HepG2 (cell line): ENCODE data around the gene SASH1. TPM values are rescaled to one million over a fixed set of nuclear protein-coding genes. Genes with fewer than 3 reads are reported as not detected.

Source experiments
- ATAC-seq: fragments of 200-7000 bp; cut with Tn5 transposase; 3 replicates; pipeline ENCODE4 v1.9.1; 2020; ENCODE audit warnings: mild to moderate bottlenecking, moderate library complexity
- BruUV-seq: library from RNA; stranded (reverse); fragments of 400-500 nt; replicated peaks from 2 replicates; lab custom pipeline; 2021; lab: Mats Ljungman, UMichigan
- CTCF ChIA-PET: fragments of 300-600 bp; formaldehyde crosslinking; extraction: SDS; loops from one replicate; lab custom pipeline; 2021; ENCODE audit warnings: low total read pairs, inconsistent platforms, low intra/inter-chr PET ratio; lab: Yijun Ruan, JAX
- POLR2A ChIA-PET: fragments of 350-600 bp; sonication (Branson Sonifier 250); formaldehyde crosslinking; loops from one replicate; lab custom pipeline; 2020; ENCODE audit warnings: antibody characterized with exemption, inconsistent platforms; lab: Yijun Ruan, JAX
- DNase-seq: peaks from one replicate; pipeline ENCODE4 v3.0.0-alpha.2; 2015; ENCODE audit warnings: low spot score
- FAIRE-seq: peaks from 3 replicates; lab custom pipeline; 2011; peaks lifted over from hg19 to GRCh38; lab: Jason Lieb, UNC
- H2AFZ ChIP-seq: one replicate; pipeline ENCODE4 v1.6.1; 2011; ENCODE audit warnings: low read length, inconsistent platforms
- H3K27ac ChIP-seq: fragments of 300-600 bp; 3 replicates; pipeline ENCODE4 v1.8.0; 2011; ENCODE audit warnings: mixed run types, mild to moderate bottlenecking, mixed read lengths, low read length, inconsistent platforms; ENCODE audit not compliant: insufficient read depth; ENCODE audit errors: extremely low read length
- H3K27me3 ChIP-seq, 2 experiments: fragments of 200-600 bp in 1 of 2; 2 replicates in 1 of 2; 3 replicates in 1 of 2; pipeline versions ENCODE4 v1.6.0 to v1.8.0; 2011; ENCODE audit warnings: low read length in 2 of 2, mild to moderate bottlenecking in 2 of 2, moderate library complexity in 2 of 2, inconsistent platforms in 1 of 2; ENCODE audit not compliant: insufficient read depth in 2 of 2, control insufficient read depth in 1 of 2
- H3K36me3 ChIP-seq, 2 experiments: fragments of 200-600 bp in 1 of 2; replicated peaks in 1 of 2; 2 replicates in 1 of 2; 3 replicates in 1 of 2; pipeline versions ENCODE4 v1.5.1 to v1.8.0; 2011; ENCODE audit warnings: low read length in 2 of 2, inconsistent platforms in 1 of 2; ENCODE audit not compliant: insufficient read depth in 2 of 2, control insufficient read depth in 1 of 2
- H3K4me1 ChIP-seq: 2 replicates; pipeline ENCODE4 v1.5.1; 2012; ENCODE audit warnings: low read length, inconsistent platforms; ENCODE audit not compliant: insufficient read depth
- H3K4me2 ChIP-seq: 2 replicates; pipeline ENCODE4 v1.6.0; 2011; ENCODE audit warnings: low read depth, low read length, inconsistent platforms
- H3K4me3 ChIP-seq, 3 experiments: fragments of 200-600 bp in 1 of 3; sonication (generic), shearing (Covaris generic) in 1 of 3; replicated peaks in 1 of 3; 2 replicates each; pipeline ENCODE4 v1.5.1; 2011 to 2016; ENCODE audit warnings: low read length in 3 of 3, inconsistent platforms in 2 of 3, low read depth in 2 of 3, mild to moderate bottlenecking in 2 of 3, control low read depth in 1 of 3, mixed read lengths in 1 of 3; ENCODE audit not compliant: insufficient read depth in 1 of 3
- H3K79me2 ChIP-seq: one replicate; pipeline ENCODE4 v1.6.1; 2011; ENCODE audit warnings: low read length, inconsistent platforms; ENCODE audit not compliant: insufficient read depth
- H3K9ac ChIP-seq: 2 replicates; pipeline ENCODE4 v1.6.0; 2011; ENCODE audit warnings: mild to moderate bottlenecking, low read depth, low read length, inconsistent platforms; ENCODE audit not compliant: insufficient read depth
- H3K9me3 ChIP-seq: 2 replicates; pipeline ENCODE4 v1.5.1; 2012; ENCODE audit warnings: mild to moderate bottlenecking, low read length
- H4K20me1 ChIP-seq: 2 replicates; pipeline ENCODE4 v1.6.0; 2011; ENCODE audit warnings: inconsistent platforms, mild to moderate bottlenecking, low read length, moderate library complexity; ENCODE audit not compliant: insufficient read depth
- MYPOP ChIP-seq: sonication (generic); formaldehyde crosslinking; IDR thresholded peaks from 2 replicates; pipeline ENCODE4 v1.8.1; 2023; ENCODE audit warnings: mild to moderate bottlenecking, moderate library complexity, missing genetic modification reagents
- ZNF75D ChIP-seq: sonication (generic); formaldehyde crosslinking; IDR thresholded peaks from 2 replicates; pipeline ENCODE4 v1.8.1; 2023; ENCODE audit warnings: missing genetic modification reagents, mild to moderate bottlenecking, borderline replicate concordance
- ZSCAN30 ChIP-seq: sonication (generic); formaldehyde crosslinking; IDR thresholded peaks from 2 replicates; pipeline ENCODE4 v1.5.0; 2020; ENCODE audit warnings: mild to moderate bottlenecking, missing genetic modification reagents
- WGBS: methylation state at CpG from one replicate; pipeline ENCODE4 v1.1.6; 2017; ENCODE audit warnings: low lambda C conversion rate; 5-methylcytosine and 5-hydroxymethylcytosine counted together
- in situ Hi-C: cut with HindIII; loops from 2 replicates; pipeline ENCODE4 v1.10.0; 2017; ENCODE audit warnings: low pct_unique_long_range_greater_than_20kb; ENCODE audit not compliant: extremely low pct_ligation_motif_present
- intact Hi-C: fragments of 100-400 bp; cut with micrococcal nuclease; formaldehyde crosslinking; loops from one replicate; pipeline ENCODE4 v1.10.0; 2022; ENCODE audit not compliant: unreplicated experiment
- polyA plus RNA-seq, 8 experiments: library from polyadenylated mRNA; depleted of rRNA in 3 of 8; stranded (reverse) in 7 of 8; unstranded in 1 of 8; fragments of >200 nt; fragmentation: Illumina TruSeq in 4 of 8; extraction: Trizol in 4 of 8; gene quantifications; 2 replicates each; pipeline versions ENCODE4 v1.2.1 to v1.2.3, GENCODE V29; 2011 to 2016; ENCODE audit warnings: low read depth in 4 of 8, missing spikeins in 1 of 8, mixed read lengths in 1 of 8; ENCODE audit not compliant: insufficient read depth in 1 of 8
- total RNA-seq, 5 experiments: library from RNA; depleted of rRNA; stranded (reverse); fragments of >200 nt; fragmentation: Illumina TruSeq; extraction: Trizol; gene quantifications; 2 replicates each; pipeline ENCODE4 v1.2.3, GENCODE V29; 2016; ENCODE audit warnings: low read depth in 1 of 5
- TF ChIP-seq, protein P1 (sequence below): sonication (generic); formaldehyde crosslinking; IDR thresholded peaks from 2 replicates; pipeline ENCODE4 v1.4.0; 2020; ENCODE audit warnings: missing genetic modification reagents, borderline replicate concordance

Gene SASH1
- total and polyA plus RNA-seq, 2 of the 13 experiments (the other 11 are each of a cell fraction or from before 2014, with no cell fraction given) = 7.5 to 8.2 TPM

DNA sequence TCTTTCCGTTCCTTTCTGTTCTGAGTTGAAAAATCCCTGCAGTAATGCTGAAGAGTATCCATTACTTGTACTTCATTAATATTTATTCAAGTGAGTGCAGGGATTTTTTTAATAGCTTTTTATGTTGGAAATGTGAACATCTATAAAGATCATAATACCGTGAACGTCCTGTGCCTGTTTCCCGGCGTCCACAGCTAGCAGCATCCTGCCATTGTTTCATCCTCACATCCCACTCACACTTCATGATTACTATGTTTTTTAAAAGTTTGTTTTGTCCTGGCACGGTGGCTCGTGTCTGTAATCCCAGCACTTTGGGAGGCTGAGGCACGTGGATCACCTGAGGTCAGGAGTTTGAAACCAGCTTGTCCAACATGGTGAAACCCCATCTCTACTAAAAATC is 54.3 kb downstream of the SASH1 start:
- Histone ChIP-seq H3K4me3 (no peak overlapping the region), H3K27ac (no peak overlapping the region), H3K9ac (no peak overlapping the region), H2AFZ (no peak overlapping the region), H4K20me1 (no peaks in the 10 kb centered on the region; the same call in 1 of the 2 replicates), H3K36me3 (peaks cover 0 to 3% of the 10 kb centered on the region in 2 experiments; a peak in 3 of 5 replicates), H3K79me2 (no peaks in the 10 kb centered on the region), H3K9me3 (no peaks in the 10 kb centered on the region), H3K27me3 (no peaks in the 10 kb centered on the region), H3K4me2 (no peak overlapping the region), H3K4me1 (no peaks in the 10 kb centered on the region)
- in situ Hi-C loops = no loop called here
- ATAC-seq (no peak), DNase-seq (no peak), FAIRE-seq (no peak)
- CTCF ChIA-PET = no interaction called here
- intact Hi-C loops = loop anchor here (5.0 kb wide), 1 partner anchor 55 kb away; the partner anchor contains the start of gene SASH1
- 96% methylated on average over 8 of the region's 8 CpGs for WGBS
- TF ChIP-seq MYPOP (no peak), ZNF75D (CRISPR knock-in tag) (no peak), ZSCAN30 (CRISPR knock-in tag) (no peak)
- TF ChIP-seq, protein P1, sequence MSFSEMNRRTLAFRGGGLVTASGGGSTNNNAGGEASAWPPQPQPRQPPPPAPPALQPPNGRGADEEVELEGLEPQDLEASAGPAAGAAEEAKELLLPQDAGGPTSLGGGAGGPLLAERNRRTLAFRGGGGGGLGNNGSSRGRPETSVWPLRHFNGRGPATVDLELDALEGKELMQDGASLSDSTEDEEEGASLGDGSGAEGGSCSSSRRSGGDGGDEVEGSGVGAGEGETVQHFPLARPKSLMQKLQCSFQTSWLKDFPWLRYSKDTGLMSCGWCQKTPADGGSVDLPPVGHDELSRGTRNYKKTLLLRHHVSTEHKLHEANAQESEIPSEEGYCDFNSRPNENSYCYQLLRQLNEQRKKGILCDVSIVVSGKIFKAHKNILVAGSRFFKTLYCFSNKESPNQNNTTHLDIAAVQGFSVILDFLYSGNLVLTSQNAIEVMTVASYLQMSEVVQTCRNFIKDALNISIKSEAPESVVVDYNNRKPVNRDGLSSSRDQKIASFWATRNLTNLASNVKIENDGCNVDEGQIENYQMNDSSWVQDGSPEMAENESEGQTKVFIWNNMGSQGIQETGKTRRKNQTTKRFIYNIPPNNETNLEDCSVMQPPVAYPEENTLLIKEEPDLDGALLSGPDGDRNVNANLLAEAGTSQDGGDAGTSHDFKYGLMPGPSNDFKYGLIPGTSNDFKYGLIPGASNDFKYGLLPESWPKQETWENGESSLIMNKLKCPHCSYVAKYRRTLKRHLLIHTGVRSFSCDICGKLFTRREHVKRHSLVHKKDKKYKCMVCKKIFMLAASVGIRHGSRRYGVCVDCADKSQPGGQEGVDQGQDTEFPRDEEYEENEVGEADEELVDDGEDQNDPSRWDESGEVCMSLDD (CRISPR knock-in tag) = no peak
- TF ChIP-seq, all 625 proteins: peak for 0
- POLR2A ChIA-PET = no interaction called here
- no TSS peak for BruUV-seq
